T-helper 1 cell treated with Interleukin-12 subunit alpha and Interleukin-12 subunit beta and Interleukin-4 antibody, amounts not matched to agents 30 ng/mL and 1 ng/mL, for 36 hours (primary cell): Measurements from ENCODE around the gene TRIP6. TPM values are rescaled to one million over a fixed set of nuclear protein-coding genes. Genes with fewer than 3 reads are reported as not detected.
"Not testable (repeated sequence)": the region's sequence is repeated elsewhere in the genome, so short reads cannot be mapped to it uniquely, and the experiment has no call there.

ENCODE experiments used
- intact Hi-C: fragments of 100-400 bp; cut with micrococcal nuclease; formaldehyde crosslinking; loops from one replicate; pipeline ENCODE4 v1.15.1; 2024
- total RNA-seq: library from RNA; stranded (reverse); gene quantifications from 2 replicates; pipeline ENCODE4 v1.2.3, GENCODE V29; 2022

The TRIP6 gene
- total RNA-seq, 1 donor from 2014 or later: 26.3 TPM

- intact Hi-C loops: loop anchor here (1.0 kb wide), 1 partner anchor 233 kb away; no protein-coding TSS in a partner anchor
Observed at GRCh38 chr7:100837099-100837836, 29.9 kb upstream of the TRIP6 start.

GRCh38 chr7:100839361-100839760, 27.8 kb upstream of the TRIP6 start:
- intact Hi-C loops: no loop called here

- intact Hi-C loops: no loop called here
Observed at GRCh38 chr7:100840470-100841100, 26.6 kb upstream of the TRIP6 start.

GRCh38 chr7:100847360-100847759, 19.8 kb upstream of the TRIP6 start:
- intact Hi-C loops: no loop called here

- intact Hi-C loops: loop anchor here (1.0 to 2.0 kb wide), 15 partner anchors 15 to 751 kb away; partner anchors contain the start of genes AP4M1, FBXO24, GNB2 and LRCH4
Observed at GRCh38 chr7:100852048-100852872, 14.9 kb upstream of the TRIP6 start, which contains the start of gene SLC12A9. Gene SLC12A9, plus strand, starts transcription at chr7:100852713. Its CDS starts 1,485 bp downstream, at chr7:100854198.

- intact Hi-C loops: no loop called here
Observed at GRCh38 chr7:100854146-100854895, 12.9 kb upstream of the TRIP6 start.

GRCh38 chr7:100854899-100855298, 12.3 kb upstream of the TRIP6 start:
- intact Hi-C loops: not testable (repeated sequence)

- intact Hi-C loops: no loop called here
Observed at GRCh38 chr7:100855515-100855914, 11.7 kb upstream of the TRIP6 start.

GRCh38 chr7:100856871-100857282, 10.3 kb upstream of the TRIP6 start:
- intact Hi-C loops: no loop called here

GRCh38 chr7:100859856-100860255, 7.3 kb upstream of the TRIP6 start:
- intact Hi-C loops: no loop called here

GRCh38 chr7:100860702-100861615, 6.2 kb upstream of the TRIP6 start:
- intact Hi-C loops: no loop called here

- intact Hi-C loops: no loop called here
Observed at GRCh38 chr7:100861616-100861985, 5.6 kb upstream of the TRIP6 start.

- intact Hi-C loops: no loop called here
Observed at GRCh38 chr7:100863406-100863950, 3.7 kb upstream of the TRIP6 start.

GRCh38 chr7:100864263-100864845, 2.8 kb upstream of the TRIP6 start:
- intact Hi-C loops: no loop called here

- intact Hi-C loops: no loop called here
Observed at GRCh38 chr7:100865372-100865911, 1.7 kb upstream of the TRIP6 start.

- intact Hi-C loops: no loop called here
Observed at GRCh38 chr7:100865938-100866728, 1.1 kb upstream of the TRIP6 start.

GRCh38 chr7:100866729-100867039, 503 bp upstream of the TRIP6 start:
- intact Hi-C loops: loop anchor here (1.0 kb wide), 1 partner anchor 14 kb away; the partner anchor contains the start of gene SLC12A9

GRCh38 chr7:100867776-100868485, 744 bp downstream of the TRIP6 start:
- intact Hi-C loops: loop anchor here (1.0 kb wide), 1 partner anchor 16 kb away; the partner anchor contains the start of gene SLC12A9
